H9 (cell line): ENCODE measurements around the gene KIFC3. TPM values are rescaled to one million over a fixed set of nuclear protein-coding genes. Genes with fewer than 3 reads are reported as not detected.
A peak's percentile ranks its signal among the peaks of the same experiment; 100 is the strongest.

Experiments
- DNase-seq: peaks from one replicate; pipeline ENCODE4 v3.0.0-alpha.2; 2017
- H2AFZ ChIP-seq: one replicate; pipeline ENCODE4 v1.6.1; 2013; ENCODE audit warnings: mild to moderate bottlenecking, low read length, control low read depth, moderate library complexity
- H2AK5ac ChIP-seq: 2 replicates; pipeline ENCODE4 v1.6.1; 2013; ENCODE audit warnings: low read length, control low read depth, mixed read lengths; ENCODE audit not compliant: insufficient read length
- H2BK120ac ChIP-seq: one replicate; pipeline ENCODE4 v1.6.1; 2013; ENCODE audit warnings: low read depth, mild to moderate bottlenecking, low read length, control low read depth, inconsistent platforms; ENCODE audit not compliant: poor library complexity, severe bottlenecking
- H2BK12ac ChIP-seq: 2 replicates; pipeline ENCODE4 v1.6.1; 2013; ENCODE audit warnings: low read length, control low read depth, mixed read lengths, low read depth; ENCODE audit not compliant: insufficient read length
- H2BK15ac ChIP-seq: 2 replicates; pipeline ENCODE4 v1.6.1; 2013; ENCODE audit warnings: low read depth, low read length, control low read depth
- H2BK20ac ChIP-seq: one replicate; pipeline ENCODE4 v1.6.1; 2013; ENCODE audit warnings: low read depth, mild to moderate bottlenecking, low read length, control low read depth, inconsistent platforms; ENCODE audit not compliant: poor library complexity, severe bottlenecking
- H2BK5ac ChIP-seq: 2 replicates; pipeline ENCODE4 v1.6.1; 2013; ENCODE audit warnings: low read length, control low read depth, mixed read lengths; ENCODE audit not compliant: insufficient read length
- H3K14ac ChIP-seq: 2 replicates; pipeline ENCODE4 v1.6.1; 2013; ENCODE audit warnings: low read length, control low read depth; ENCODE audit not compliant: insufficient read depth
- H3K18ac ChIP-seq: 2 replicates; pipeline ENCODE4 v1.6.1; 2013; ENCODE audit warnings: low read depth, mild to moderate bottlenecking, mixed read lengths, low read length, control low read depth; ENCODE audit not compliant: insufficient read length
- H3K23ac ChIP-seq: 2 replicates; pipeline ENCODE4 v1.6.1; 2013; ENCODE audit warnings: low read length, control low read depth, mixed read lengths, low read depth; ENCODE audit not compliant: insufficient read length
- H3K23me2 ChIP-seq: 2 replicates; pipeline ENCODE4 v1.6.1; 2013; ENCODE audit warnings: low read depth, mild to moderate bottlenecking, mixed read lengths, low read length, control low read depth; ENCODE audit not compliant: insufficient read length, poor library complexity, severe bottlenecking
- H3K27ac ChIP-seq: 2 replicates; pipeline ENCODE4 v1.5.1; 2013; ENCODE audit warnings: low read length, control low read depth, mixed read lengths, low read depth; ENCODE audit not compliant: insufficient read length
- H3K27me3 ChIP-seq: 2 replicates; pipeline ENCODE4 v1.6.1; 2013; ENCODE audit warnings: low read length, control low read depth, inconsistent platforms; ENCODE audit not compliant: insufficient read depth
- H3K4ac ChIP-seq: 2 replicates; pipeline ENCODE4 v1.6.1; 2013; ENCODE audit warnings: low read depth, mild to moderate bottlenecking, control low read depth, inconsistent platforms, low read length, moderate library complexity
- H3K4me1 ChIP-seq: 2 replicates; pipeline ENCODE4 v1.6.1; 2013; ENCODE audit warnings: low read length, control low read depth, inconsistent platforms; ENCODE audit not compliant: insufficient read depth
- H3K4me2 ChIP-seq: 2 replicates; pipeline ENCODE4 v1.6.1; 2013; ENCODE audit warnings: low read length, control low read depth, mixed read lengths; ENCODE audit not compliant: insufficient read length, insufficient read depth
- H3K56ac ChIP-seq: 2 replicates; pipeline ENCODE4 v1.6.1; 2013; ENCODE audit warnings: low read depth, mild to moderate bottlenecking, mixed read lengths, low read length, control low read depth; ENCODE audit not compliant: insufficient read length
- H3K79me1 ChIP-seq: 2 replicates; pipeline ENCODE4 v1.6.1; 2013; ENCODE audit warnings: low read depth, mild to moderate bottlenecking, moderate library complexity, low read length, control low read depth, inconsistent platforms; ENCODE audit not compliant: insufficient read depth, poor library complexity, severe bottlenecking
- H3K79me2 ChIP-seq: 2 replicates; pipeline ENCODE4 v1.6.1; 2013; ENCODE audit warnings: low read length, control low read depth, inconsistent platforms; ENCODE audit not compliant: insufficient read depth
- H3K9ac ChIP-seq: 2 replicates; pipeline ENCODE4 v1.6.1; 2013; ENCODE audit warnings: low read length, control low read depth, mixed read lengths; ENCODE audit not compliant: insufficient read length; ENCODE audit errors: extremely low read depth
- H3K9me3 ChIP-seq: one replicate; pipeline ENCODE4 v1.6.1; 2013; ENCODE audit warnings: low read depth, low read length, inconsistent platforms; ENCODE audit not compliant: control insufficient read depth
- H3T11ph ChIP-seq: one replicate; pipeline ENCODE4 v1.6.1; 2013; ENCODE audit warnings: mild to moderate bottlenecking, low read length, control low read depth, inconsistent platforms
- H4K20me1 ChIP-seq: one replicate; pipeline ENCODE4 v1.6.1; 2013; ENCODE audit not compliant: control insufficient read depth, insufficient read length, insufficient read depth
- H4K5ac ChIP-seq: 2 replicates; pipeline ENCODE4 v1.6.1; 2013; ENCODE audit warnings: low read depth, mild to moderate bottlenecking, mixed read lengths, low read length, control low read depth; ENCODE audit not compliant: insufficient read length
- H4K8ac ChIP-seq: replicated peaks from 2 replicates; pipeline ENCODE4 v1.6.1; 2013; ENCODE audit warnings: low read length, control low read depth, mixed read lengths, low read depth; ENCODE audit not compliant: insufficient read length
- H4K91ac ChIP-seq: 2 replicates; pipeline ENCODE4 v1.6.1; 2013; ENCODE audit warnings: low read depth, mild to moderate bottlenecking, moderate library complexity, mixed read lengths, low read length, control low read depth; ENCODE audit not compliant: insufficient read length
- H3K27ac Mint-ChIP-seq, 3 experiments: 2 replicates in 2 of 3; 3 replicates in 1 of 3; pipeline ENCODE4 v1.8.0; 2020 to 2021; ENCODE audit warnings: mixed read lengths in 3 of 3, mild to moderate bottlenecking in 1 of 3, moderate library complexity in 1 of 3
- H3K27me3 Mint-ChIP-seq: 2 replicates; pipeline ENCODE4 v1.8.0; 2021; ENCODE audit warnings: low read depth, mild to moderate bottlenecking, moderate library complexity, mixed read lengths
- H3K36me3 Mint-ChIP-seq, 3 experiments: 2 replicates in 2 of 3; 3 replicates in 1 of 3; pipeline ENCODE4 v1.8.0; 2020 to 2021; ENCODE audit warnings: low read depth in 3 of 3, mixed read lengths in 3 of 3; ENCODE audit not compliant: insufficient read depth in 1 of 3
- H3K4me1 Mint-ChIP-seq, 2 experiments: 2 replicates each; pipeline ENCODE4 v1.8.0; 2020; ENCODE audit warnings: mixed read lengths in 2 of 2
- H3K4me3 Mint-ChIP-seq, 2 experiments: 2 replicates in 1 of 2; 3 replicates in 1 of 2; pipeline ENCODE4 v1.8.0; 2020 to 2021; ENCODE audit warnings: mild to moderate bottlenecking in 2 of 2, mixed read lengths in 2 of 2, moderate library complexity in 1 of 2
- H3K9me3 Mint-ChIP-seq, 2 experiments: 2 replicates in 1 of 2; 3 replicates in 1 of 2; pipeline ENCODE4 v1.8.0; 2020; ENCODE audit warnings: mild to moderate bottlenecking in 2 of 2, mixed read lengths in 2 of 2, moderate library complexity in 1 of 2
- CTCF ChIP-seq: fragments of 200-600 bp; sonication (generic); conservative IDR thresholded peaks from 3 replicates; pipeline ENCODE4 v1.8.0; 2021; ENCODE audit warnings: antibody characterized with exemption, mild to moderate bottlenecking
- WGBS: extraction: QIAGEN DNeasy Blood & Tissue Kit; methylation state at CpG from one replicate; pipeline ENCODE4 v1.1.7; 2013; ENCODE audit warnings: missing lambda C conversion rate, low lambda C conversion rate, mixed read lengths; ENCODE audit not compliant: insufficient read length; ENCODE audit errors: extremely low coverage; 5-methylcytosine and 5-hydroxymethylcytosine counted together
- total RNA-seq: library from RNA; stranded (reverse); gene quantifications from 2 replicates; pipeline ENCODE4 v1.2.1, GENCODE V29; 2021

KIFC3 gene
- total RNA-seq, 1 experiment from 2014 or later: 5.0 TPM

DNA sequence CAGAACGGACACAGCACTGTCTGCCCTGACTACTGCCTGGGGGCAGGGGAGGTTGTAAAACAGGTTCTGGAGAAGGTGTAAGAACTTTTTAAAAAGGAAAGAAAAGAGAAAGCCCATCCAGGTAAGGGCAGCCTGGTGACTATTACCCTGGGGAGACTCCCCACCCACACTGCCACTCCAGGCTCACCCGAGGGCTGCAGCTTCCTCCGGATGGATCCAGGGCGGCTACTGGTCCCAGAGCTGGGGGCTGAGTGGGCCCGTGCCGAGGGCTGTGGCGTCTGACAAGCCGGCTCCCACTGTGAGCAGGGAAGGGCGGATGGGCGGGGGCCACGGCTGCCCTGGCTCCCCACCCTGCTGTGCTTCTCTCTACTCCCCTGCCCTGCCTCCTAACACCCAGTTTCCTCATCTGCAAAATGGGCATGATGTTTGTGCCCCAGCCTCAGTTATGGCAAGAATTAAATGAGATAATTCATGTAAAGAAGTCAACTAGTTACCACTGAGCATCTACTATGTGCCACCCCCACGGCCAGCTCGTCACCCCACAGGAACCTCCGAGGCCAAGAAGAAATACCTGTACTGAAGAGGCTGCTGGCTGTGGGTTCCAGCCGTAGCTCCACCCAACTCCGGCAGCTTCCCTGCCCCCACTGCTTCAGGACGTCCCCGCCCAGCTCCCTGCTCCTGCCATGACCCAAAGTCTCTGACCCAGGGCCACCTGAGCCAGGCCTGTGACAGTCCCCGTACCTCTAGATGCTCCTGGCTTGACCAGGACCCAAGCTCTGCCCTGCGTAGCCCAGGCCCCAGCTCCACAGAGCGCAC is 42.5 kb downstream of the KIFC3 start:
- no peaks in the 10 kb centered on the region for H3K27me3 Mint-ChIP-seq
- no peak overlapping the region for H4K8ac ChIP-seq
- no peak for DNase-seq
- no peak overlapping the region; the same call in 1 of the 2 replicates for H3K14ac ChIP-seq
- no peak overlapping the region for H3K4me3 Mint-ChIP-seq
- H3K9me3 Mint-ChIP-seq: no peaks in the 10 kb centered on the region
- no peak overlapping the region for H3K27ac ChIP-seq
- H3K4me2 ChIP-seq: no peak overlapping the region
- TF ChIP-seq CTCF: no peak
- H3K23me2 ChIP-seq: no peaks in the 10 kb centered on the region
- no peak overlapping the region for H2BK15ac ChIP-seq
- H2BK20ac ChIP-seq: no peak overlapping the region
- no peak overlapping the region for H4K5ac ChIP-seq
- H4K91ac ChIP-seq: no peak overlapping the region
- no peaks in the 10 kb centered on the region for H3K9me3 ChIP-seq
- no peak overlapping the region for H3K4ac ChIP-seq
- no peaks in the 10 kb centered on the region; the same call in 1 of the 2 replicates for H3K4me1 ChIP-seq
- no peak overlapping the region for H2BK120ac ChIP-seq
- no peak overlapping the region for H3T11ph ChIP-seq
- no peak overlapping the region for H2AFZ ChIP-seq
- no peak overlapping the region for H2BK5ac ChIP-seq
- no peak overlapping the region for H3K9ac ChIP-seq
- no peak overlapping the region for H3K18ac ChIP-seq
- no peak overlapping the region for H2AK5ac ChIP-seq
- peaks cover 3% of the 10 kb centered on the region for H4K20me1 ChIP-seq
- no peaks in the 10 kb centered on the region for H3K27me3 ChIP-seq
- H2BK12ac ChIP-seq: no peak overlapping the region
- peak overlapping the region in 2 of 3 experiments; percentile 73 to 83; a peak in 3 of 7 replicates for H3K27ac Mint-ChIP-seq
- H3K36me3 Mint-ChIP-seq: peaks cover 4 to 16% (median 16%) of the 10 kb centered on the region in 3 experiments; a peak in 6 of 7 replicates
- WGBS: no CpG with 5 or more reads among the region's 21 CpGs
- no peak overlapping the region for H3K23ac ChIP-seq
- no peaks in the 10 kb centered on the region for H3K79me2 ChIP-seq
- no peaks in the 10 kb centered on the region for H3K79me1 ChIP-seq
- peaks cover 6 to 22% of the 10 kb centered on the region in 2 experiments for H3K4me1 Mint-ChIP-seq
- no peak overlapping the region for H3K56ac ChIP-seq
